ENCODE measurements around the gene COQ8B. TPM values are rescaled to one million over a fixed set of nuclear protein-coding genes. Genes with fewer than 3 reads are reported as not detected.
A peak's percentile ranks its signal among the peaks of the same experiment; 100 is the strongest.
"Not testable (repeated sequence)": the region's sequence is repeated elsewhere in the genome, so short reads cannot be mapped to it uniquely, and the experiment has no call there.

Gene COQ8B
- 22.0 and 23.9 TPM in 2 replicates for total RNA-seq (2014; rRNA removed; shearing (Covaris generic))

DNA sequence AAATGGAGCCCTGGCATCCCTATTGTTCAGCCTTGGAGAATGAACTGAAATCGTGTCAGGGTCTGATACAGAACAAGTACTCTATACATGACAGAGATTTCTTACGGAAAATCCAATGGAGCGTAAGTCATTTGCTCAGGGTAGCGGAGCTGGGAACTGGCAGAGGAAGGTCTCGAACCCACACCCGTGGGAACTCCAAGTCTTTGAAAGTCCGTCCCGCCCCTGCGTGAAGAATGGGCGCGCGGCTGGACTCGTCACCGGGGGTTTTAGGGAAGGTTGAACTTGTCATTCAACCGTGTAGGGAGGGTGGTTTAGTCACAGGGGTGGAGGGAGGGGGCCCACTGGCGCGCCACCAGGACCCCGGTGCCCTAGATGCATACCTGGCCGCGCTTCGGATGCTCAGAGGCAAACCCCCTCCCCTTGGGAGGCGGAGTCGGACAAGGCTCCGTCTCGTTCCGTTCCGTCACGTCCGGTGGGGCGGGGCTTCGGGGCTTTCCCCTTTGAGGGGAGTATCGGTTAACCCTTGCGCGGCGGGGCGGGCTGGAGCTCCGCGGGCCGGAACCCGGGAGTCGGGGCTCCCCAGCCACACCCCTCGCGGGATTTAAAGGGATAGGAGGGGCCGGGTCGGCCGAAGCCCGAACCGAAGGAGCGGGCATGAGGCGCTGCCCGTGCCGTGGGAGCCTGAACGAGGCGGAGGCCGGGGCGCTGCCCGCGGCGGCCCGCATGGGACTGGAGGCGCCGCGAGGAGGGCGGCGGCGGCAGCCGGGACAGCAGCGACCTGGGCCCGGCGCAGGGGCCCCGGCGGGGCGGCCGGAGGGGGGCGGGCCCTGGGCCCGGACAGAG is at the start of gene COQ8B, which contains the start of gene ITPKC:
COQ8B (minus strand) TSS at position 405 of the 843 bp plus-strand sequence. CDS start 2,254 bp downstream, outside the sequence.
ITPKC (plus strand) TSS at position 631 of the 843 bp plus-strand sequence; CDS start at position 655, 24 bp downstream.
- Histone ChIP-seq H3K27me3 (no peaks in the 10 kb centered on the region), H3K4me3 (peak within 1 kb of the TSS; percentile 73), H3K27ac (peak within 1 kb of the TSS; percentile 93), H3K9me3 (replicated peaks) (no peaks in the 10 kb centered on the region), H3K4me1 (peaks cover 9% of the 10 kb centered on the region), H3K36me3 (no peaks in the 10 kb centered on the region)
- DNase-seq: peak; percentile 99 to 100

DNA sequence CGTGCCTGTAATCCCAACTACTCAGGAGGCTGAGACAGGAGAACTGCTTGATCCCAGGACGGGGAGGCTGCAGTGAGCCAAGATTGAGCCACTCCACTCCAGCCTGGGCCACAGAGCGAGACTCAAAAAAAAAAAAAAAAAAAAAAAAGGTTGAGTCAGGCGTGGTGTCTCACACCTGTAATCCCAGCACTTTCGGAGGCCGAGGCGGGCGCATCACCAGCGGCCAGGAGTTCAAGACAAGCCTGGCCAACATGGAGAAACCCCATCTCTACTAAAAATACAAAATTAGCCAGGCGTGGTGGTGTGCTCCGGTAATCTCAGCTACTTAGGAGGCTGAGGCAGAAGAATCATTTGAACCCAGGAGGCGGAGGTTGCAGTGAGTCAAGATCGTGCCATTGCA is 49.7 kb upstream of the COQ8B start:
- not testable (repeated sequence) for H3K4me1 ChIP-seq; DNase-seq; H3K9me3 ChIP-seq (replicated peaks); H3K27me3 ChIP-seq; H3K27ac ChIP-seq; H3K4me3 ChIP-seq
- H3K36me3 ChIP-seq: peaks cover 52% of the 10 kb centered on the region

DNA sequence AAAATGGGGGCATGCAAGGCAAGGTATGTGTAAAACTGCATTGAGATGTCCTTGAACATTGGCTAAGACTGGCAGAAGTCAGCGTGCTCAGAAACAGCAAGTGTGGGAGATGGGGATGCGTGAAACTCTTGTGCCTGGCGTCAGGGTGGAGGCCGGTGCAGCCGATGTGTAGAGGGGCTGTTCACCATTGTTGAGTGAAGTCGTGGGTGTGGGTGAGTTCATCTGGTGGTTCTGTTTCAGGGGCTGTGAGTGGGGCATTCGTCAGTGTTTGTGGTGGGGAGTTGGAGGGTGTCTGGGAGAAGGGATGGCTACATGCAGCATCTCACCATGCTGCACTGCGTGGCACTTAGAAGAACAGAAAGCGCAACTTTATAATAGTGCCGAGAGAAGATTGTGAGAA is 47.3 kb upstream of the COQ8B start:
- H3K4me3 ChIP-seq: no peak overlapping the region
- peaks cover 75% of the 10 kb centered on the region for H3K36me3 ChIP-seq
- no peaks in the 10 kb centered on the region for H3K27me3 ChIP-seq
- DNase-seq: no peak
- no peaks in the 10 kb centered on the region for H3K4me1 ChIP-seq
- no peaks in the 10 kb centered on the region for H3K9me3 ChIP-seq (replicated peaks)
- H3K27ac ChIP-seq: no peak overlapping the region

DNA sequence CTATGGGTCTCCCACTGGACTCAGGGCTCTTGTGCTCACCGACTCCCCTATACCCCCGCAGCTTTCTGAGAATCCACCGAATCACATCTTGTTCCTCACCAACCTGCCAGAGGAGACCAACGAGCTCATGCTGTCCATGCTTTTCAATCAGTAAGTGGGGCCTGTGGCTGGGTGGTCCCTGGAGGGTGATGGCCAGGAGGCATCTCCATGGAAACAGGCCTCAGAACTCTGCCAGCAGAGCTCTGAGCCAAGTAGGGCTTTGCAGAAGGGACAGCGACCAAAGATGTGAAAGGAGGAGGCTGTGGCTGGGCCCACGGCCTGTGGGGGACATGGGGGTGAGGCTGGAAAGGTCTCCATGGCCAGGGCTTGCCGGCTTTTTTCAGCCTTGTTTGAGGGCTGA is 46.8 kb upstream of the COQ8B start:
- no peak for DNase-seq
- no peak overlapping the region for H3K27ac ChIP-seq
- no peaks in the 10 kb centered on the region for H3K4me1 ChIP-seq
- H3K4me3 ChIP-seq: no peak overlapping the region
- no peaks in the 10 kb centered on the region for H3K27me3 ChIP-seq
- peaks cover 78% of the 10 kb centered on the region for H3K36me3 ChIP-seq
- H3K9me3 ChIP-seq (replicated peaks): no peaks in the 10 kb centered on the region

DNA sequence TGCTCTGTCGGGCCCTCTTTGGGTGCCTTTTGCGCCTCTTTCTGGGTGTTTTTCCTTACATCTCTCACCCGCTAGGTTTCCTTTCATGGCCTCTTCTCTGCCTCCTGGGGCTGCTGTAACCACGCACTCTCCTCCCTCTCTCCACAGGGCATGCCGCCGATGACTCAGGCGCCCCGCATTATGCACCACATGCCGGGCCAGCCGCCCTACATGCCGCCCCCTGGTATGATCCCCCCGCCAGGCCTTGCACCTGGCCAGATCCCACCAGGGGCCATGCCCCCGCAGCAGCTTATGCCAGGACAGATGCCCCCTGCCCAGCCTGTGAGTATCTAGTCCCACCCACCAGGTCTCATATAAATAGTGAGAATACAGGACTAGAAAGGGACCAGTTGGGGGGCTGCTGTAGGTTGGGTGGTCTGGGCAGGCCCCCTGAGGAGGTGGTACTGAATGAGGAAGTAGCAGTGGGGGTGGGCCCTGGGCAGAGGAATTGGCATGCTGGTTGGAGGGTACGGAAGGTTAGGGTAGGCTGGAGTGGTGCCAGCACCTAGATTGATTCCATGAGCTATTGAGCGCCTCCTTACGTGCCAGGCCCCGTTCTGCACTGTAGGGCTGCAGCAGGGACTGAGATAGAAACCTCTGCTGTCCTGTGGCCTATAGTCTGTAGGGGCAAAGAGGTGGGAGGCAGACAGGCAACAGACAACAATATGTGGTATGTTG is 46.2 kb upstream of the COQ8B start:
- peaks cover 84% of the 10 kb centered on the region for H3K36me3 ChIP-seq
- H3K27ac ChIP-seq: no peak overlapping the region
- H3K4me3 ChIP-seq: no peak overlapping the region
- no peaks in the 10 kb centered on the region for H3K4me1 ChIP-seq
- DNase-seq: no peak
- H3K9me3 ChIP-seq (replicated peaks): no peaks in the 10 kb centered on the region
- H3K27me3 ChIP-seq: no peaks in the 10 kb centered on the region

DNA sequence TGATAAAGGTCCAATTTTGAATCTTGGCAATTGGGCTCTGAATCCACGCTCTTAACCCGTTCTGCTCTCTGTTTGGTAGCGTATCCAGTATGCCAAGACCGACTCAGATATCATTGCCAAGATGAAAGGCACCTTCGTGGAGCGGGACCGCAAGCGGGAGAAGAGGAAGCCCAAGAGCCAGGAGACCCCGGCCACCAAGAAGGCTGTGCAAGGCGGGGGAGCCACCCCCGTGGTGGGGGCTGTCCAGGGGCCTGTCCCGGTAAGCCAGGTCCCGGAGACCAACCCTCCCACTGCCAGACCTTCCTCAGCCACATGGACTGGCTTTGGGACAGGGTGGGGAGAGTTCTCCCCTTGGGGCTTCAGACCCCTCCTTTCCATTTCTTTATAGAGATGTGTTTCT is 42.7 kb upstream of the COQ8B start:
- Histone ChIP-seq H3K27ac (no peak overlapping the region), H3K4me3 (no peak overlapping the region), H3K27me3 (no peaks in the 10 kb centered on the region), H3K36me3 (peaks cover 90% of the 10 kb centered on the region), H3K9me3 (replicated peaks) (no peaks in the 10 kb centered on the region), H3K4me1 (no peaks in the 10 kb centered on the region)
- no peak for DNase-seq

DNA sequence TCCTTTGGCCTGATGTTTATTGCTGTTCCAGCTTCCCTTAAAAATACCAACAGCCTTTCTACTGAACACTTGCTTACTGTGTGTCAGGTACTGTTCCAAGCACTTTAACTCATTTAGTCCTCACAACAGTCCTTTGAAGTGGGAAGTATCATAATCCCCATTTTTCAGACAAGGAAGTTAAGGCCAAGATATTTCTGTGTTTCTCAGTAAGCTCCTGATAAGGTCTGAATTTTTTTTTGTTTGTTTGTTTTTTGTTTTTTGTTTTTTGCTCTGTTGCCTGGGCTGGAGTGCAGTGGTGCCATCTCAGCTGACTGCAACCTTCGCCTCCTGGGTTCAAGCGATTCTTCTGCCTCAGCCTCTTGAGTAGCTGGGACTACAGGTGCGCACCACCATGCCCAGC is 41.8 kb upstream of the COQ8B start:
- Histone ChIP-seq H3K27ac (no peak overlapping the region), H3K9me3 (replicated peaks) (no peaks in the 10 kb centered on the region), H3K4me3 (no peak overlapping the region), H3K27me3 (no peaks in the 10 kb centered on the region), H3K4me1 (no peaks in the 10 kb centered on the region), H3K36me3 (peaks cover 85% of the 10 kb centered on the region)
- DNase-seq: no peak

DNA sequence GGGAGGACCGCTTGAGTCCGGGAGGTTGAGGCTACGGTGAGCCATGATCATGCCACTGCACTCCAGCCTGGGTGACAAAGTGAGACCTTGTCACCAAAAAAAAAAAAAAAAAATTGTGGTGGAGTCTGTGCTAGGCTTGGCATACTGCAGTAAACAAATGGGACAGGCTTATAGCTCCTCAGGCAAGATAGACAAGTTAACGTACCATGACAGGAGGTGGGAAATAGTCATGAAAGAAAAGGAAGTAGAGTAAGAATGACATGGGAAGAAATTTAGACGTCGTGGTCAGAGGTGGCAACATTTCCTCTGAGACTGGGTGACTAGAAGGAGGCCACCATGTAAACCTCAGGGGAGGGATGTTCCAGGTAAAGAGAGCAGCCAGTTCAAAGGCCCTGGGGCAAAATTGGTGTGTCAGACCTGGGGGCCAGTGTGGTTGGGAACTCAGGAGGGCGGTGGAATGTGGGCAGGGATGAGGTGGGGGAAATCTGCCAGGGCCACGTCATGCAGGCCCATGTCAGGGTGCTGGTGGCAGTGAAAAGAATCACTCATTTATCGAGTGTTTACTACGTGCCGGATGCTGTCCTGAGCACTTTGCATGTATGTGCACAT is 39.9 kb upstream of the COQ8B start:
- Histone ChIP-seq H3K9me3 (replicated peaks) (no peaks in the 10 kb centered on the region), H3K27me3 (no peaks in the 10 kb centered on the region), H3K4me3 (no peak overlapping the region), H3K36me3 (peaks cover 72% of the 10 kb centered on the region), H3K27ac (no peak overlapping the region), H3K4me1 (no peaks in the 10 kb centered on the region)
- no peak for DNase-seq

DNA sequence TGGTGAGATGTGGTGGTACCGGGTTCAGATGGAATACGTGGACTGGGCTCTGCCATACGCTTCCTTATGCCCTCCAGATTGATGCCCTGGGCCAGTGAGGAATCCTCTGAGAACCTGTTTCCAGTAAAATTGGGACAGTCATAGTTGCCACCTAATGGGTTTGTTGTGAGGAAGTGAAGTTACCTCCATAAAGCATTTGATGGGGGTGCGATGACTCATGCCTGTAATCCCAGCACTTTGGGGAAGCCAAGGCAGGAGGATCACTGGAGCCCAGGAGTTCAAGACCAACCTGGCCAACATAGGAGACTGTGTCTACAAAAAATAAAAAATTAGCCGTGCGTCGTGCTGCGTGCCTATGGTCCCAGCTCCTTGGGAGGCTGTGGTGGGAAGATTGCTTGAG is 39.1 kb upstream of the COQ8B start:
- peaks cover 65% of the 10 kb centered on the region for H3K36me3 ChIP-seq
- no peak overlapping the region for H3K27ac ChIP-seq
- no peaks in the 10 kb centered on the region for H3K9me3 ChIP-seq (replicated peaks)
- no peaks in the 10 kb centered on the region for H3K27me3 ChIP-seq
- no peaks in the 10 kb centered on the region for H3K4me1 ChIP-seq
- no peak overlapping the region for H3K4me3 ChIP-seq
- DNase-seq: no peak

DNA sequence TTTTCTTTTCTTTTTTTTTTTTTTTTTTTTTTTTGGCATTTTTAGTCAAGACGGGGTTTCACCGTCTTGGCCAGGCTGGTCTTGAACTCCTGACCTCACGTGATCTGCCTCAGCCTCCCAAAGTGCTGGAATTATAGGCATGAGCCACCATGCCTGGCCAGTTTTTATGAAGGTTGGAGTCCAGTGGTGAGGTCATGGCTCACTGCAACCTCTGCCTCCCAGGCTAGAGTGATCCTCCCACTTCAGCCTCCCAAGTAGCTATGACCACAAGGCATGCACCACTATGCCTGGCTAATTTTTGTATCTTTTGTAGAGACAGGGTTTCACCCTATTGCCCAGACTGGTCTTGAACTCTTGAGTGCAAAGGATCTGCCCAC is 38.5 kb upstream of the COQ8B start:
- Histone ChIP-seq H3K4me1 (no peaks in the 10 kb centered on the region), H3K27me3 (no peaks in the 10 kb centered on the region), H3K27ac (no peak overlapping the region), H3K36me3 (peaks cover 59% of the 10 kb centered on the region), H3K4me3 (no peak overlapping the region), H3K9me3 (replicated peaks) (no peaks in the 10 kb centered on the region)
- DNase-seq: no peak

DNA sequence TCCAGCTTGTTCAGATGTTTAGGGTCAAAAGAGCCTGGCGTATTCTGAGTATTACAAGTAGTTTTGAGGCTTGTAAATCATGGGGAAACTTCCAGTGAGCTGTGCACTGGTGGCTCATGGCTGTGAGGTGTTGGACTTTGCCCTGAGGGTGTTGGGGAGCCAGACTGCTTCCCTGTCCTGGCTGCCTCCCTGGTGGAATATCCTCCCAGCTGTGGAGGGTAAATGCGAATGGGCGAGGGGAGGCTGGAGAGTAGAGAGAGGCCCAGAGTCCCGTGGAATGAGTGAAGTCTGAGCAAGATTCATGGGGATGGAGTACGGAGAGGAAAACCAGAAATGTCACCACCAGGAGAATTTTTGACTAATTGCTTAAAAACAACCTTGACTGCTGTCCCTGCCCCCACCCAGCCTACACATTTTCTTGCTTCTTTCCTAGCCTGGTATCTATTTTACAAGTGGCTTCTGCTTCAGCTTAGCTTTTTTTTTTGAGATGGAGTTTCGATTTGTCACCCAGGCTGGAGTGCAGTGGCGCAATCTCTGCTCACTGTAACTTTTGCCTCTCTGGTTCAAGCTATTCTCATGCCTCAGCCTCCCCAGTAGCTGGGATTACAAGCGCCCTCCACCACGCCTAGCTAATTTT is 38.0 kb upstream of the COQ8B start:
- H3K9me3 ChIP-seq (replicated peaks): no peaks in the 10 kb centered on the region
- peaks cover 54% of the 10 kb centered on the region for H3K36me3 ChIP-seq
- no peak for DNase-seq
- no peaks in the 10 kb centered on the region for H3K27me3 ChIP-seq
- H3K4me3 ChIP-seq: no peak overlapping the region
- H3K4me1 ChIP-seq: peaks cover 4% of the 10 kb centered on the region; the same call in 1 of the 2 replicates
- H3K27ac ChIP-seq: no peak overlapping the region

DNA sequence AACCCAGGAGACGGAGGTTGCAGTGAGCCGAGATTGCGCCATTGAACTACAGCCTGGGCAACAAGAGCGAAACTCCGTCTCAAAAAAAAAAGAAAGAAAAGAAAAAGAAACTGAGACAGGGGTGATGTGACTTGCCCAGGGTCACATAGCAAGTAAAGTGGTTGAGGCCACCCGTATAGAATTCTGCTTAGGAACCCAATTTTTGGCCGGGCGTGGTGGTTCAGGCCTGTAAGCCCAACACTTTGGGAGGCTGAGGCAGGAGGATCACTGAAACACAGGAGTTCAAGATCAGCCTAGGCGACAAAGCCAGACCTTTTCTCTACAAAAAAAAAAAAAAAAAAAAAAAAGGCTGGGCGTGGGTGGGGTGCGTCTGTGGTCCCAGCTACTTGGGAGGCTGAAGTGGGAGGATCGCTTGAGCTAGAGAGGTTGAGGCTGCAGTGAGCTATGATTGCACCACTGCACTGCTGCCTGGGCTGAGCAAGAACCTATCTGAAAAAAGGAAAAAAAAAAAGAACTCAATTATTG is 35.6 kb upstream of the COQ8B start:
- Histone ChIP-seq H3K27me3 (no peaks in the 10 kb centered on the region), H3K36me3 (peaks cover 31% of the 10 kb centered on the region), H3K4me1 (peaks cover 8% of the 10 kb centered on the region; the same call in 1 of the 2 replicates), H3K27ac (no peak overlapping the region), H3K9me3 (replicated peaks) (no peaks in the 10 kb centered on the region), H3K4me3 (peak overlapping the region; percentile 70)
- DNase-seq: no peak

DNA sequence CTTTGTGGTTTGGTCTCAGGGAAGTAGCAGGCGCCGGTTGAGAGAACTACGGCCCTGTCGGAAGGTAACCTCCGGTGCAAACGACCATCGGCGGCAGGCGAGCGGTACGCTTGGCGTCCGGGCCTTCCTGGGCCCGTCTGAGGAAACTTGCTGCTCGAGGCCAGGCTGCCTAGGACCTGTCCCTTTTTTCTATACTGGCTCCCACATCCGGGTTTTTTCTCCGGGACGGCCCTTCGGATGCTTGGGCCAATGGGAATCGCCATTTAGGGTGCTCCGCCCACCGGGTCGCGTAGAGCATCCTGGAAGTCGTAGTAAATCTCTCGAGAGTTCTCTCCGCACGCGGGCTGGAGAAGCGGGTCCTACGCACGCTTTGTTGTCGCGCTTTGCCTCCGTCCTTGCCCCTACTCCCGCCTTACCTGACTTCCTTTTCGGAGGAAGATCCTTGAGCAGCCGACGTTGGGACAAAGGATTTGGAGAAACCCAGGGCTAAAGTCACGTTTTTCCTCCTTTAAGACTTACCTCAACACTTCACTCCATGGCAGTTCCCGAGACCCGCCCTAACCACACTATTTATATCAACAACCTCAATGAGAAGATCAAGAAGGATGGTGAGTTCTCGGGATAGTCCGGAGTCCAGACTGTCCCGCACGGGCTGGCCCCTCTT is 34.3 kb upstream of the COQ8B start, which contains the start of gene SNRPA:
SNRPA (plus strand) TSS at position 330 of the 664 bp plus-strand sequence; CDS start at position 536, 206 bp downstream.
- Histone ChIP-seq H3K27me3 (no peaks in the 10 kb centered on the region), H3K27ac (peak within 1 kb of the TSS; percentile 97), H3K4me3 (peak within 1 kb of the TSS; percentile 70), H3K4me1 (peaks cover 8% of the 10 kb centered on the region; the same call in 1 of the 2 replicates), H3K36me3 (peaks cover 21% of the 10 kb centered on the region), H3K9me3 (replicated peaks) (no peaks in the 10 kb centered on the region)
- DNase-seq: peak; percentile 100

Data from SJCRH30 (cell line).